ENCODE results near the gene PNPLA2.

The PNPLA2 gene

GRCh38 chr11:832529-833113 is 13.9 kb downstream of the PNPLA2 start, which contains the start of gene CD151:
Gene CD151, plus strand, starts transcription at chr11:832952. Its CDS starts 3,118 bp downstream, at chr11:836070.
- DNase-seq: peak in 1 of 4 experiments; percentile 30

GRCh38 chr11:833114-833791 is 14.5 kb downstream of the PNPLA2 start:
- DNase-seq: no peak

- DNase-seq: no peak
These were observed 15.2 kb downstream of the PNPLA2 start for GRCh38 chr11:833849-834311.

- no peak for DNase-seq
These were observed 15.9 kb downstream of the PNPLA2 start for GRCh38 chr11:834371-835316.

GRCh38 chr11:836274-836673 is 17.6 kb downstream of the PNPLA2 start:
- DNase-seq: no peak

- DNase-seq: no peak
These were observed 18.0 kb downstream of the PNPLA2 start for GRCh38 chr11:836700-837099.

- no peak for DNase-seq
These were observed 18.7 kb downstream of the PNPLA2 start for GRCh38 chr11:837189-837989.

GRCh38 chr11:837990-838307 is 19.2 kb downstream of the PNPLA2 start:
- DNase-seq: no peak

- no peak for DNase-seq
These were observed 19.9 kb downstream of the PNPLA2 start for GRCh38 chr11:838441-839279.

GRCh38 chr11:839280-839623 is 20.5 kb downstream of the PNPLA2 start:
- no peak for DNase-seq

GRCh38 chr11:839875-840617 is 21.3 kb downstream of the PNPLA2 start:
- no peak for DNase-seq

GRCh38 chr11:841981-842369 is 23.3 kb downstream of the PNPLA2 start:
- no peak for DNase-seq

- peak; percentile 80 to 87 (median 84) for DNase-seq
These were observed 23.8 kb downstream of the PNPLA2 start, which contains the start of the genes POLR2L and TSPAN4 for GRCh38 chr11:842370-843002. Gene POLR2L, minus strand, starts transcription at chr11:842529. Its CDS starts 21 bp downstream, at chr11:842508. Gene TSPAN4, plus strand, starts transcription at chr11:842852. Its CDS starts 7,453 bp downstream, at chr11:850305.

GRCh38 chr11:843086-843734 is 24.5 kb downstream of the PNPLA2 start:
- DNase-seq: no peak

GRCh38 chr11:843818-844692 is 25.3 kb downstream of the PNPLA2 start:
- no peak for DNase-seq

- DNase-seq: no peak
These were observed 26.3 kb downstream of the PNPLA2 start for GRCh38 chr11:844693-845644.

GRCh38 chr11:845872-846495 is 27.3 kb downstream of the PNPLA2 start:
- no peak for DNase-seq
